A549 (cell line): ENCODE measurements around the gene NRGN. TPM values are rescaled to one million over a fixed set of nuclear protein-coding genes. Genes with fewer than 3 reads are reported as not detected.

Experiments
- ATAC-seq, 2 experiments: fragments of 200-7000 bp in 1 of 2; fragments of >200 bp in 1 of 2; cut with Nextera tagmentation in 1 of 2; cut with Tn5 transposase in 1 of 2; 3 replicates each; pipeline versions ENCODE4 v1.8.0 to v1.9.1; 2018 to 2020; ENCODE audit warnings: mild to moderate bottlenecking in 1 of 2, moderate library complexity in 1 of 2
- CTCF ChIA-PET: fragments of 300-600 bp; sonication (Branson Sonifier 250); formaldehyde crosslinking; extraction: SDS; loops from one replicate; lab custom pipeline; 2021; ENCODE audit warnings: antibody characterized with exemption, inconsistent platforms; lab: Yijun Ruan, JAX
- POLR2A ChIA-PET: fragments of 350-600 bp; formaldehyde crosslinking; extraction: SDS; loops from one replicate; lab custom pipeline; 2021; ENCODE audit warnings: antibody characterized with exemption, inconsistent platforms; lab: Yijun Ruan, JAX
- DNase-seq, 2 experiments: peaks; one replicate each; pipeline versions ENCODE4 v3.0.0 to v3.0.0-alpha.2; 2011 to 2016; ENCODE audit warnings: low read depth in 1 of 2, low spot score in 1 of 2
- FAIRE-seq: peaks from 2 replicates; lab custom pipeline; 2011; peaks lifted over from hg19 to GRCh38; lab: Jason Lieb, UNC
- H3K27ac ChIP-seq, 2 experiments: fragments of >200 bp; sonication (Bioruptor Twin); formaldehyde crosslinking; 3 replicates each; pipeline ENCODE4 v1.5.1; 2016 to 2017
- H3K4me1 ChIP-seq: fragments of >200 bp; sonication (Bioruptor Twin); formaldehyde crosslinking; 3 replicates; pipeline ENCODE4 v1.6.1; 2016
- H3K4me2 ChIP-seq: fragments of >200 bp; sonication (Bioruptor Twin); formaldehyde crosslinking; 3 replicates; pipeline ENCODE4 v1.6.1; 2016
- H3K4me3 ChIP-seq: fragments of >200 bp; sonication (Bioruptor Twin); formaldehyde crosslinking; 3 replicates; pipeline ENCODE4 v1.5.1; 2016
- H3K9me3 ChIP-seq: fragments of >200 bp; sonication (Bioruptor Twin); formaldehyde crosslinking; 3 replicates; pipeline ENCODE4 v1.6.1; 2016
- CBX2 ChIP-seq: fragments of 200-600 bp; sonication (generic); IDR thresholded peaks from 2 replicates; pipeline ENCODE4 v1.6.1; 2016; ENCODE audit warnings: low read depth, mild to moderate bottlenecking, borderline replicate concordance
- CBX8 ChIP-seq: fragments of 200-600 bp; sonication (generic); IDR thresholded peaks from 2 replicates; pipeline ENCODE4 v1.6.1; 2016
- CEBPB ChIP-seq, 2 experiments: fragments of >200 bp in 1 of 2; sonication (Bioruptor Twin) in 1 of 2; formaldehyde crosslinking in 1 of 2; IDR thresholded peaks; 2 replicates each; pipeline ENCODE4 v1.6.1; 2012 to 2016
- CHD2 ChIP-seq: fragments of 150-350 bp; IDR thresholded peaks from 2 replicates; pipeline ENCODE4 v1.6.1; 2014; ENCODE audit warnings: low read length; ENCODE audit not compliant: partially characterized antibody
- E2F6 ChIP-seq: IDR thresholded peaks from 2 replicates; pipeline ENCODE4 v1.6.1; 2012; ENCODE audit warnings: low read depth, borderline replicate concordance
- HOXA7 ChIP-seq: fragments of 250-450 bp; sonication (Bioruptor Pico); IDR thresholded peaks from 2 replicates; pipeline ENCODE4 v1.5.0; 2020; ENCODE audit warnings: mild to moderate bottlenecking, moderate library complexity
- HOXB13 ChIP-seq: fragments of 250-450 bp; sonication (Bioruptor Pico); IDR thresholded peaks from 2 replicates; pipeline ENCODE4 v1.5.0; 2020; ENCODE audit warnings: low read depth, mild to moderate bottlenecking, moderate library complexity
- HOXB5 ChIP-seq: fragments of 250-450 bp; sonication (Bioruptor Pico); IDR thresholded peaks from 2 replicates; pipeline ENCODE4 v1.5.0; 2020; ENCODE audit warnings: mild to moderate bottlenecking, moderate library complexity
- POLR2AphosphoS2 ChIP-seq: conservative IDR thresholded peaks from 2 replicates; pipeline ENCODE4 v1.6.1; 2012; ENCODE audit warnings: low read length, improper control_type of control experiment, inconsistent platforms
- RAD21 ChIP-seq, 2 experiments: fragments of >200 bp in 1 of 2; sonication (Bioruptor Twin) in 1 of 2; formaldehyde crosslinking in 1 of 2; IDR thresholded peaks in 1 of 2; conservative IDR thresholded peaks in 1 of 2; 2 replicates in 1 of 2; 3 replicates in 1 of 2; pipeline ENCODE4 v1.6.1; 2012 to 2018; ENCODE audit warnings: inconsistent platforms in 1 of 2
- REST ChIP-seq: fragments of 200-600 bp; sonication (generic); IDR thresholded peaks from 2 replicates; pipeline ENCODE4 v1.6.1; 2016; ENCODE audit warnings: antibody characterized with exemption, mild to moderate bottlenecking, moderate library complexity
- RFX5 ChIP-seq: fragments of 450-650 bp; IDR thresholded peaks from 2 replicates; pipeline ENCODE4 v1.7.1; 2014; ENCODE audit warnings: antibody characterized with exemption, mild to moderate bottlenecking, moderate library complexity
- RNF2 ChIP-seq: fragments of 200-600 bp; sonication (generic); IDR thresholded peaks from 2 replicates; pipeline ENCODE4 v1.6.1; 2016; ENCODE audit warnings: low read depth, mild to moderate bottlenecking, antibody characterized with exemption, moderate library complexity, borderline replicate concordance
- SREBF2 ChIP-seq: fragments of 450-650 bp; IDR thresholded peaks from 2 replicates; pipeline ENCODE4 v1.6.1; 2014; ENCODE audit warnings: mild to moderate bottlenecking, moderate library complexity
- WGBS: methylation state at CpG from one replicate; pipeline ENCODE4 v1.1.6; 2017; ENCODE audit errors: missing lambda C conversion rate; 5-methylcytosine and 5-hydroxymethylcytosine counted together
- polyA plus RNA-seq, 4 experiments: library from polyadenylated mRNA; depleted of rRNA in 3 of 4; stranded (reverse); fragments of >200 nt; fragmentation: RNase III in 1 of 4; extraction: RNeasy Plus Mini Kit Qiagen cat#74134 plus additional on column Dnase treatment in 1 of 4; gene quantifications; 2 replicates in 3 of 4; 3 replicates in 1 of 4; pipeline ENCODE4 v1.2.3, GENCODE V29; 2011 to 2017
- TF ChIP-seq, protein P1 (sequence below): fragments of >200 bp; sonication (Bioruptor Twin); formaldehyde crosslinking; IDR thresholded peaks from 2 replicates; pipeline ENCODE4 v1.6.1; 2016
- TF ChIP-seq, protein P2 (sequence below): fragments of >200 bp; sonication (Bioruptor Twin); formaldehyde crosslinking; IDR thresholded peaks from 3 replicates; pipeline ENCODE4 v1.6.1; 2016
- TF ChIP-seq, protein P3 (sequence below): fragments of 250-450 bp; sonication (Bioruptor Pico); IDR thresholded peaks from 2 replicates; pipeline ENCODE4 v1.5.0; 2020; ENCODE audit warnings: low read depth, mild to moderate bottlenecking, moderate library complexity
- TF ChIP-seq, protein P4 (sequence below): IDR thresholded peaks from 2 replicates; pipeline ENCODE4 v1.6.1; 2012
- TF ChIP-seq, protein P5 (sequence below): IDR thresholded peaks from 2 replicates; pipeline ENCODE4 v1.6.1; 2012

The NRGN gene
- polyA plus RNA-seq, 2 of the 4 experiments (the other 2 are of a cell fraction), result 1.2 to 3.5 TPM

- no peak; a peak in 1 of 6 replicates for ATAC-seq
- ChIA-PET POLR2A (no interaction called here), CTCF (no interaction called here)
- H3K4me2 ChIP-seq, result peak overlapping the region; percentile 81
- no peak for TF ChIP-seq CBX2
- H3K27ac ChIP-seq, result no peak overlapping the region
- WGBS, result 75% methylated on average over 7 of the region's 7 CpGs
- H3K9me3 ChIP-seq, result no peaks in the 10 kb centered on the region
- no peak for DNase-seq
- H3K4me3 ChIP-seq, result no peak overlapping the region
- no peak for FAIRE-seq
- no peaks in the 10 kb centered on the region for H3K4me1 ChIP-seq
These were observed 22.3 kb upstream of the NRGN start for GRCh38 chr11:124717421-124717785.

DNA sequence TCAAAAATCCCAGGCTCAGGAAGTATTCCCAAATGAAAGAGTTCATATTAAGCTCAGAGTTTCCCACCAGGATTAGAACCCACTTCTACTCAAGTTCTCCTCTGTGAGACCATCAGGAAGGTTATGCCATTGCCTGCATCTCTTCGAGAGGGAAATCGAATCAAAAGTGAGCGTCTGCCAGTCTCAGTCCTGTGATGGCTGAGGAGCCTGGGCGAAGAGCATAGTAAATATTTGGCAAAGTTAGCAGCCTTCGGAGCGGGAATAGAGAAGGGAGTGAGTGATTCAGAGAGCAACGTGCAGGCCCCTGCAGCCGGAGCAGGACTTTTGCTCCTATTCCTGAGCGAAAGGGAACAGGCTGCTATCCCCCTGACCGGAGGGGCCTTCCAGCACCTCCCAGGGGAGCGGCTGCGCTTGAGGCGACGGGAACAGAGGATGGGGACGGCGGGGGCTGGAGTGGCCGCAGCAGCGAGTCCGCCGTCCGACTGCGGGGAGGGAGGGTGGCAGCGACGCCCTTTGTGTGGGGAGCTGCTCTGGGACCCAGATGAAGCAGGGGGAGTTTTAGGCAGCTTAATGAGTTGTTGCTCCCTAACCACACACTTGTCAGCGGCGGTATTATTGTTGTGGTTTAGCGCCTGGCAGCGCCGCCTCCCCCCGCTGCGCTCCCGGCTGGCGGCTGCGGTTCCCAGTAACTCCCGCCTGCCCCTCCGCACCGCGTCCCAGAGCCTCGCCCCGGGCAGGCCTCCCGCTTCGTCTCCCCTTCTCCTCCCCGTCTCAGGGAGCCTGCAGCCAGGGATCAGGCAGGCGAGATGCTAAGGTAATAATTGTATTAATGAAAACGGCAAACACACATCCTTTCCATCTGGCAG lies 21.7 kb upstream of the NRGN start:
- peak overlapping the region; percentile 36 for H3K4me3 ChIP-seq
- ChIA-PET POLR2A (no interaction called here), CTCF (no interaction called here)
- no peak for TF ChIP-seq RAD21 (conservative IDR thresholded peaks at IDR 0.05 in 1 of 2, IDR thresholded peaks at IDR 0.05 in 1 of 2)
- TF ChIP-seq, protein P1, sequence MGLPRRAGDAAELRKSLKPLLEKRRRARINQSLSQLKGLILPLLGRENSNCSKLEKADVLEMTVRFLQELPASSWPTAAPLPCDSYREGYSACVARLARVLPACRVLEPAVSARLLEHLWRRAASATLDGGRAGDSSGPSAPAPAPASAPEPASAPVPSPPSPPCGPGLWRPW, result no peak
- TF ChIP-seq, all 56 proteins: peak for 0
- 0 out of 6 replicates have a peak overlapping the region, but pooled peaks of 1 of the 2 experiments have one; percentile 16 for H3K27ac ChIP-seq
- no peaks in the 10 kb centered on the region for H3K9me3 ChIP-seq
- peak overlapping the region; percentile 81 for H3K4me2 ChIP-seq
- no peaks in the 10 kb centered on the region for H3K4me1 ChIP-seq
- ATAC-seq (peak; percentile 52 to 71; a peak in 5 of 6 replicates), FAIRE-seq (no peak), DNase-seq (no peak)
- WGBS, result 21% methylated on average over 24 of the region's 45 CpGs

DNA sequence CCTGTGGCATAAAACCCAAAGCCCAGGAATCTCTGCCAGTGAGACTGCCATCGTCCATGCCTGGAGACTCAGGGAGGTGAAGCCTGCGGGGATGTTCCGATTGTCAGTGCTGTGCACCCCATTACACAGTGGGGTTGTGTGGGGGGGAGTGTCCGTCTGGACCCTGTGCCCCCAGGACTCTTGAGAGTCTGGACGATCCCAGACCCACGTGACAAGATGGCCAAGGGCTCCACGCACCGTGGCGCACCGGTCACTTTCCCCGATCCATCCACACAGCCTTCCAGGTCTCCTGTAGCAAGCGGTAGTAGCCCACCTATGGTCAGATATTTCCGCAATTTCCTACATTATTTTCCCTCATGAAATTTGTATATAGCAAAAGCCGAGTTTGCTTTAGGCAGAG lies 20.9 kb upstream of the NRGN start:
- POLR2A ChIA-PET, result no interaction called here
- Histone ChIP-seq H3K4me3 (peak overlapping the region; percentile 36; the same call in 1 of the 3 replicates), H3K27ac (no peak overlapping the region)
- TF ChIP-seq CBX8 (no peak), POLR2AphosphoS2 (no peak), RFX5 (no peak), SREBF2 (no peak), HOXA7 (CRISPR knock-in tag) (no peak), HOXB13 (CRISPR knock-in tag) (no peak), CEBPB (IDR thresholded peaks at IDR 0.05) (no peak)
- TF ChIP-seq, protein P2, sequence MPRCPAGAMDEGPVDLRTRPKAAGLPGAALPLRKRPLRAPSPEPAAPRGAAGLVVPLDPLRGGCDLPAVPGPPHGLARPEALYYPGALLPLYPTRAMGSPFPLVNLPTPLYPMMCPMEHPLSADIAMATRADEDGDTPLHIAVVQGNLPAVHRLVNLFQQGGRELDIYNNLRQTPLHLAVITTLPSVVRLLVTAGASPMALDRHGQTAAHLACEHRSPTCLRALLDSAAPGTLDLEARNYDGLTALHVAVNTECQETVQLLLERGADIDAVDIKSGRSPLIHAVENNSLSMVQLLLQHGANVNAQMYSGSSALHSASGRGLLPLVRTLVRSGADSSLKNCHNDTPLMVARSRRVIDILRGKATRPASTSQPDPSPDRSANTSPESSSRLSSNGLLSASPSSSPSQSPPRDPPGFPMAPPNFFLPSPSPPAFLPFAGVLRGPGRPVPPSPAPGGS, result no peak
- TF ChIP-seq, protein P3, sequence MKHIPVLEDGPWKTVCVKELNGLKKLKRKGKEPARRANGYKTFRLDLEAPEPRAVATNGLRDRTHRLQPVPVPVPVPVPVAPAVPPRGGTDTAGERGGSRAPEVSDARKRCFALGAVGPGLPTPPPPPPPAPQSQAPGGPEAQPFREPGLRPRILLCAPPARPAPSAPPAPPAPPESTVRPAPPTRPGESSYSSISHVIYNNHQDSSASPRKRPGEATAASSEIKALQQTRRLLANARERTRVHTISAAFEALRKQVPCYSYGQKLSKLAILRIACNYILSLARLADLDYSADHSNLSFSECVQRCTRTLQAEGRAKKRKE (CRISPR knock-in tag), result no peak
- TF ChIP-seq, all 56 proteins: peak for 0
- ATAC-seq (no peak; a peak in 1 of 6 replicates), DNase-seq (no peak), FAIRE-seq (no peak)
- CTCF ChIA-PET, result interaction anchor here (1.0 kb wide), 1 partner anchor 75 kb away, joined by 3 read pairs; no protein-coding TSS in a partner anchor
- Histone ChIP-seq H3K4me1 (no peaks in the 10 kb centered on the region), H3K4me2 (peak overlapping the region; percentile 81; the same call in 2 of the 3 replicates), H3K9me3 (no peaks in the 10 kb centered on the region)
- 67% methylated on average over 14 of the region's 14 CpGs for WGBS

GRCh38 chr11:124719534-124719933 lies 20.2 kb upstream of the NRGN start:
- Histone ChIP-seq H3K4me1 (no peaks in the 10 kb centered on the region), H3K4me2 (no peak overlapping the region), H3K4me3 (no peak overlapping the region), H3K27ac (no peak overlapping the region), H3K9me3 (no peaks in the 10 kb centered on the region)
- ChIA-PET POLR2A (no interaction called here), CTCF (interaction anchor here (1.0 kb wide), 1 partner anchor 74 kb away, joined by 3 read pairs; no protein-coding TSS in a partner anchor)
- WGBS, result 0% methylated on average over 1 of the region's 2 CpGs
- DNase-seq (no peak), FAIRE-seq (no peak), ATAC-seq (no peak)
- no peak for TF ChIP-seq CBX8
- TF ChIP-seq CHD2, result no peak
- no peak for TF ChIP-seq RNF2
- TF ChIP-seq E2F6, result no peak
- TF ChIP-seq, protein P4, sequence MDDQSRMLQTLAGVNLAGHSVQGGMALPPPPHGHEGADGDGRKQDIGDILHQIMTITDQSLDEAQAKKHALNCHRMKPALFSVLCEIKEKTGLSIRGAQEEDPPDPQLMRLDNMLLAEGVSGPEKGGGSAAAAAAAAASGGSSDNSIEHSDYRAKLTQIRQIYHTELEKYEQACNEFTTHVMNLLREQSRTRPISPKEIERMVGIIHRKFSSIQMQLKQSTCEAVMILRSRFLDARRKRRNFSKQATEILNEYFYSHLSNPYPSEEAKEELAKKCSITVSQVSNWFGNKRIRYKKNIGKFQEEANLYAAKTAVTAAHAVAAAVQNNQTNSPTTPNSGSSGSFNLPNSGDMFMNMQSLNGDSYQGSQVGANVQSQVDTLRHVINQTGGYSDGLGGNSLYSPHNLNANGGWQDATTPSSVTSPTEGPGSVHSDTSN, result no peak
- TF ChIP-seq, protein P5, sequence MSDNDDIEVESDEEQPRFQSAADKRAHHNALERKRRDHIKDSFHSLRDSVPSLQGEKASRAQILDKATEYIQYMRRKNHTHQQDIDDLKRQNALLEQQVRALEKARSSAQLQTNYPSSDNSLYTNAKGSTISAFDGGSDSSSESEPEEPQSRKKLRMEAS, result no peak
- no peak for TF ChIP-seq REST
- TF ChIP-seq HOXB5, result no peak
